Testis (tissue), 2 donors: ENCODE data around the gene COG2.

Source experiments
- POLR2A ChIP-seq: fragments of 450-650 bp; IDR thresholded peaks from one replicate; pipeline ENCODE4 v1.6.1; 2017; ENCODE audit warnings: antibody characterized with exemption, mild to moderate bottlenecking, moderate library complexity
- TF ChIP-seq, protein P1 (sequence below), 3 experiments: fragments of 450-650 bp in 2 of 3; fragments of 200-600 bp in 1 of 3; sonication (generic) in 1 of 3; IDR thresholded peaks; one replicate each; pipeline ENCODE4 v1.5.1; 2016 to 2019; ENCODE audit warnings: antibody characterized with exemption in 3 of 3, mild to moderate bottlenecking in 2 of 3, moderate library complexity in 1 of 3

DNA sequence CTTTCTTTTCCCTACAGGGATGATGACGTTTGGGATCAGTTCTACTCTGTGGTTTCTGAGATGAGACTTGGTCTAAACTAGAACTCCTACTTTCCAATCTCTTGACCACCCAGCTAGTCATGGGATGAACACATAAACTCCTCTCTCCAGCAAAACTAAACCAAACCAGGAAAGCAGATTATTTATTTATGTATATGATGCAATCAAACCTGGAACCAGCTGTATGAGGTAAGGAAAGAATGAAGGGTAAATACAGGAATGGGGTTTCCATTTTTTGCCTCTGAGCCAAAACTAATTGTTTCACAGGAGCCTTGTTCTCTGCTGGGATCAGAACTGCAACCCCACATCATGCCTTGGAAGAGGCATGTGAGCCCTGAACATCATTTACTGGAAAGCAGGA lies 75.0 kb downstream of the COG2 start:
- no peak for TF ChIP-seq POLR2A
- TF ChIP-seq, protein P1, sequence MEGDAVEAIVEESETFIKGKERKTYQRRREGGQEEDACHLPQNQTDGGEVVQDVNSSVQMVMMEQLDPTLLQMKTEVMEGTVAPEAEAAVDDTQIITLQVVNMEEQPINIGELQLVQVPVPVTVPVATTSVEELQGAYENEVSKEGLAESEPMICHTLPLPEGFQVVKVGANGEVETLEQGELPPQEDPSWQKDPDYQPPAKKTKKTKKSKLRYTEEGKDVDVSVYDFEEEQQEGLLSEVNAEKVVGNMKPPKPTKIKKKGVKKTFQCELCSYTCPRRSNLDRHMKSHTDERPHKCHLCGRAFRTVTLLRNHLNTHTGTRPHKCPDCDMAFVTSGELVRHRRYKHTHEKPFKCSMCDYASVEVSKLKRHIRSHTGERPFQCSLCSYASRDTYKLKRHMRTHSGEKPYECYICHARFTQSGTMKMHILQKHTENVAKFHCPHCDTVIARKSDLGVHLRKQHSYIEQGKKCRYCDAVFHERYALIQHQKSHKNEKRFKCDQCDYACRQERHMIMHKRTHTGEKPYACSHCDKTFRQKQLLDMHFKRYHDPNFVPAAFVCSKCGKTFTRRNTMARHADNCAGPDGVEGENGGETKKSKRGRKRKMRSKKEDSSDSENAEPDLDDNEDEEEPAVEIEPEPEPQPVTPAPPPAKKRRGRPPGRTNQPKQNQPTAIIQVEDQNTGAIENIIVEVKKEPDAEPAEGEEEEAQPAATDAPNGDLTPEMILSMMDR (IDR thresholded peaks at IDR 0.05) = no peak
